Smooth muscle cell (in vitro differentiated cells): ENCODE measurements around the gene CCDC120. TPM values are rescaled to one million over a fixed set of nuclear protein-coding genes. Genes with fewer than 3 reads are reported as not detected.

ENCODE experiments used
- DNase-seq: peaks from one replicate; lab custom pipeline; 2025; ENCODE audit not compliant: unreplicated experiment; lab: John Stamatoyannopoulos, UW
- H2AFZ ChIP-seq: fragments of 200-600 bp; sonication (generic); 2 replicates; pipeline ENCODE4 v1.6.0; 2016; ENCODE audit warnings: antibody characterized with exemption, low read depth, mild to moderate bottlenecking
- H3F3A ChIP-seq: fragments of 200-600 bp; sonication (generic); 2 replicates; pipeline ENCODE4 v1.6.0; 2017; ENCODE audit warnings: antibody characterized with exemption, low read depth
- H3K27ac ChIP-seq: fragments of 200-600 bp; sonication (generic); 2 replicates; pipeline ENCODE4 v1.5.1; 2016; ENCODE audit warnings: low read depth, mild to moderate bottlenecking
- H3K27me3 ChIP-seq: fragments of 200-600 bp; sonication (generic); 2 replicates; pipeline ENCODE4 v1.6.1; 2016; ENCODE audit warnings: low read depth, mild to moderate bottlenecking
- H3K36me3 ChIP-seq: fragments of 200-600 bp; sonication (generic); 2 replicates; pipeline ENCODE4 v1.5.1; 2016; ENCODE audit warnings: low read depth
- H3K4me1 ChIP-seq: fragments of 200-600 bp; sonication (generic); 2 replicates; pipeline ENCODE4 v1.5.1; 2016; ENCODE audit warnings: low read depth
- H3K4me2 ChIP-seq: fragments of 200-600 bp; sonication (generic); 2 replicates; pipeline ENCODE4 v1.6.0; 2016; ENCODE audit warnings: mild to moderate bottlenecking
- H3K4me3 ChIP-seq: fragments of 200-600 bp; sonication (generic); 2 replicates; pipeline ENCODE4 v1.5.1; 2016; ENCODE audit warnings: mild to moderate bottlenecking
- H3K79me2 ChIP-seq: fragments of 200-600 bp; sonication (generic); 2 replicates; pipeline ENCODE4 v1.6.0; 2016; ENCODE audit warnings: low read depth, mild to moderate bottlenecking
- H3K9ac ChIP-seq: fragments of 200-600 bp; sonication (generic); 2 replicates; pipeline ENCODE4 v1.6.0; 2016; ENCODE audit warnings: low read depth
- H3K9me3 ChIP-seq: fragments of 200-600 bp; sonication (generic); replicated peaks from 2 replicates; pipeline ENCODE4 v1.5.1; 2016; ENCODE audit warnings: low read depth
- H4K20me1 ChIP-seq: fragments of 200-600 bp; sonication (generic); 2 replicates; pipeline ENCODE4 v1.6.0; 2016; ENCODE audit warnings: low read depth
- WGBS: methylation state at CpG from one replicate; pipeline ENCODE4 v1.1.7; 2016; ENCODE audit warnings: low lambda C conversion rate; 5-methylcytosine and 5-hydroxymethylcytosine counted together
- polyA plus RNA-seq: library from polyadenylated mRNA; unstranded; fragments of >200 nt; fragmentation: Nextera tagmentation; extraction: Ambion mirVana; gene quantifications from 2 replicates; pipeline ENCODE4 v1.2.1, GENCODE V29; 2016
- total RNA-seq: library from RNA; depleted of rRNA; stranded (reverse); fragments of >200 nt; gene quantifications from 2 replicates; pipeline ENCODE4 v1.2.3, GENCODE V29; 2014
- TF ChIP-seq, protein P1 (sequence below): fragments of 200-600 bp; sonication (generic); IDR thresholded peaks from 2 replicates; pipeline ENCODE4 v1.5.1; 2017; ENCODE audit warnings: borderline replicate concordance, mild to moderate bottlenecking, antibody characterized with exemption; ENCODE audit not compliant: insufficient read depth, poor library complexity, severe bottlenecking

The CCDC120 gene
- total and polyA plus RNA-seq, 2 experiments from 2014 or later: 2.0 to 5.4 TPM

DNA sequence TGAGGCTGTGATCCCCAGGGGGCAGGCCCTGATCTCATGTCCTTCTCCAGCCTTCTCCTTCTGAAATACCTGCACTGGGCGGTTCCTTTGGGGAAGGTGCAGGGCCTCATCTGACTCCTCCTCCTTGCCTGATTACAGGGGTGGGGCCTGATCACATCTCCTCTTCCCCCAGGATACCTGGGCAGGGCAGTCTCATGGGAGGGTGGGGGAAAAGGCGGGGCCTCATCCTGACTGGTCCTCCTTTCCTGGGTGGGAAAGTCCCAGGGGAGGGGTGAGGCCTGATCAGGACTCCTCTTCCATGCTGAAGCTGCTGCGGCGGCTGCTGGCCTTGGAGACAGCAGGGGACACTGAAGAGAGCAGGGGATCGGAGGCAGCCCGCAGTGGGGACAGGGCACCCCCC lies 28.9 kb upstream of the CCDC120 start:
- no peak overlapping the region for H3K27ac ChIP-seq
- TF ChIP-seq, protein P1, sequence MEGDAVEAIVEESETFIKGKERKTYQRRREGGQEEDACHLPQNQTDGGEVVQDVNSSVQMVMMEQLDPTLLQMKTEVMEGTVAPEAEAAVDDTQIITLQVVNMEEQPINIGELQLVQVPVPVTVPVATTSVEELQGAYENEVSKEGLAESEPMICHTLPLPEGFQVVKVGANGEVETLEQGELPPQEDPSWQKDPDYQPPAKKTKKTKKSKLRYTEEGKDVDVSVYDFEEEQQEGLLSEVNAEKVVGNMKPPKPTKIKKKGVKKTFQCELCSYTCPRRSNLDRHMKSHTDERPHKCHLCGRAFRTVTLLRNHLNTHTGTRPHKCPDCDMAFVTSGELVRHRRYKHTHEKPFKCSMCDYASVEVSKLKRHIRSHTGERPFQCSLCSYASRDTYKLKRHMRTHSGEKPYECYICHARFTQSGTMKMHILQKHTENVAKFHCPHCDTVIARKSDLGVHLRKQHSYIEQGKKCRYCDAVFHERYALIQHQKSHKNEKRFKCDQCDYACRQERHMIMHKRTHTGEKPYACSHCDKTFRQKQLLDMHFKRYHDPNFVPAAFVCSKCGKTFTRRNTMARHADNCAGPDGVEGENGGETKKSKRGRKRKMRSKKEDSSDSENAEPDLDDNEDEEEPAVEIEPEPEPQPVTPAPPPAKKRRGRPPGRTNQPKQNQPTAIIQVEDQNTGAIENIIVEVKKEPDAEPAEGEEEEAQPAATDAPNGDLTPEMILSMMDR: no peak
- no peak for DNase-seq
- no peaks in the 10 kb centered on the region for H3K9me3 ChIP-seq
- whole genome bisulfite sequencing: 89% methylated on average over 6 of the region's 6 CpGs
- no peaks in the 10 kb centered on the region for H3K79me2 ChIP-seq
- no peaks in the 10 kb centered on the region for H3K4me1 ChIP-seq
- no peak overlapping the region for H3K9ac ChIP-seq
- H3K27me3 ChIP-seq: no peaks in the 10 kb centered on the region
- no peaks in the 10 kb centered on the region for H3F3A ChIP-seq
- H3K4me2 ChIP-seq: no peak overlapping the region
- H3K36me3 ChIP-seq: no peaks in the 10 kb centered on the region
- H3K4me3 ChIP-seq: no peak overlapping the region
- H2AFZ ChIP-seq: no peak overlapping the region
- H4K20me1 ChIP-seq: no peaks in the 10 kb centered on the region

DNA sequence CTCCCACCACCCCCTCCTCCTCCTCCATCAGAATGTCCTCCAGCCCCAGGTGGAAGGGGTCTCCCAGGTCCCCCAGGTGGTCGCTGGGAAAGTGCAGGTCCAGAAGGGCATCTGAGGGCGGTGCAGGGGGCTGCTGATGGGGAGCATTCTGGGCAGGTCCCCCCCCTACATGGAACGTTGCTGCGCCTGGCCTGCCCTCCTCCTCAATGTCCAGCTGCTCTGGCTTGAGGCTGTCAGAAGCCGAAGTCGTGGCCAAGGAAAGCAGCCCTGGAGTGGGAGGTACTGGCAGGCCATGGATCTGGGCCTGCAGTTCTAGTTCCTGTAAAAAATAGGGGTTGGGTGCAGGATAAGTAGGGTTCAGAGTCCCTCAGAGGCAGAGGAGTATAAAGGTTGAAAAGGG lies 28.5 kb upstream of the CCDC120 start:
- Histone ChIP-seq H3K27me3 (no peaks in the 10 kb centered on the region), H3F3A (no peaks in the 10 kb centered on the region), H3K27ac (no peak overlapping the region), H4K20me1 (no peaks in the 10 kb centered on the region), H3K36me3 (no peaks in the 10 kb centered on the region), H3K9me3 (no peaks in the 10 kb centered on the region), H3K4me3 (no peak overlapping the region), H3K79me2 (no peaks in the 10 kb centered on the region), H2AFZ (no peak overlapping the region), H3K4me1 (no peaks in the 10 kb centered on the region), H3K9ac (no peak overlapping the region), H3K4me2 (no peak overlapping the region)
- TF ChIP-seq, protein P1: no peak
- no peak for DNase-seq
- 92% methylated on average over 6 of the region's 6 CpGs for WGBS

DNA sequence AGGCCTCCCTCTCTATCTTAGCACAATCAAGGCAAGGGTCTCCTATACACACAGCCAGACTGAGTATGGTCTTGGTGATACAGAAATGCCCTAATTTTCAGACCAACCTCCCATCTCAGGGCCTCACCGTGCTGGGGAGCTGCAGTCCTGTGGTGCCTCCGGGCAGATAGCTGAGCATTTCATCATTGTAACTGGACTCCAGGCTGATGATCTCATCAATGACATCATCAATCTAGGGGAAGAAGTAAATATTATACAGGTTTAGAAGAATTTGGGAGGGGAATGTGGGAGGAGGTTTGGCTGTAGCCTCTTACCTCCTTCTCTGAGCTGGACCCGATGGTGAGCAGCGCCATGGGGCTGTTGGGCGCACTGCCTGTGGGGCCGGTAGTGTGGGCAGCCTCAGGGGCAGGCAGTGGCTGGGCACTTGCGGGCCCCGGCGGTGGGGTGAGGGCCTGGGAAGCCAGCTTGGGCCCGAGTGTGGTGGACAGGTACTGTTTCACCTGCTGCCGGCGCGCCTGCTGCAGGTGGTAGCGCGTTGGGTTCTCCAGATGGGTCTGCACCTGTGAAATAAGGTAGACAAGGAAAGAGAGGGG lies 20.8 kb upstream of the CCDC120 start:
- Histone ChIP-seq H3K79me2 (peaks cover 30% of the 10 kb centered on the region), H2AFZ (no peak overlapping the region), H3K36me3 (no peaks in the 10 kb centered on the region), H3K27me3 (no peaks in the 10 kb centered on the region), H4K20me1 (no peaks in the 10 kb centered on the region), H3K4me3 (no peak overlapping the region), H3K9ac (no peak overlapping the region), H3K9me3 (no peaks in the 10 kb centered on the region), H3K27ac (peak overlapping the region; percentile 98), H3K4me2 (no peak overlapping the region), H3F3A (peaks cover 9% of the 10 kb centered on the region), H3K4me1 (peaks cover 15% of the 10 kb centered on the region)
- WGBS: 88% methylated on average over 15 of the region's 15 CpGs
- TF ChIP-seq, protein P1: no peak
- DNase-seq: no peak

- H3K27ac ChIP-seq: peak overlapping the region; percentile 98
- no peaks in the 10 kb centered on the region for H4K20me1 ChIP-seq
- no peaks in the 10 kb centered on the region for H3K27me3 ChIP-seq
- no peak overlapping the region for H2AFZ ChIP-seq
- WGBS: 31% methylated on average over 9 of the region's 9 CpGs
- H3K4me2 ChIP-seq: peak overlapping the region; percentile 88
- H3K9ac ChIP-seq: peak overlapping the region; percentile 98
- no peaks in the 10 kb centered on the region for H3K9me3 ChIP-seq
- peaks cover 15% of the 10 kb centered on the region for H3K4me1 ChIP-seq
- H3F3A ChIP-seq: peaks cover 9% of the 10 kb centered on the region
- TF ChIP-seq, protein P1: no peak
- peaks cover 31% of the 10 kb centered on the region for H3K79me2 ChIP-seq
- peak; percentile 58 for DNase-seq
- no peaks in the 10 kb centered on the region for H3K36me3 ChIP-seq
- peak overlapping the region; percentile 68 for H3K4me3 ChIP-seq
Observed at GRCh38 chrX:49039598-49040375, 19.0 kb upstream of the CCDC120 start.
